Measurements from ENCODE around the gene GPX6. TPM values are rescaled to one million over a fixed set of nuclear protein-coding genes. Genes with fewer than 3 reads are reported as not detected.

GPX6 gene
- total and polyA plus RNA-seq, 10 donors, result not detected

- Histone ChIP-seq H3K9me3 (peaks cover 0 to 20% (median 2%) of the 10 kb centered on the region in 8 donors), H3K36me3 (no peaks in the 10 kb centered on the region), H3K27me3 (replicated peaks in 1 of 7) (peaks cover 0 to 85% (median 14%) of the 10 kb centered on the region in 7 donors), H3K4me3 (no peak overlapping the region), H3K27ac (no peak overlapping the region), H3K4me1 (peaks cover 0 to 18% (median 5%) of the 10 kb centered on the region in 6 donors)
- TF ChIP-seq POLR2AphosphoS5 (IDR thresholded peaks at IDR 0.05) (no peak), CTCF (IDR thresholded peaks at IDR 0.05 in 8 of 11, conservative IDR thresholded peaks at IDR 0.05 in 3 of 11) (no peak), POLR2A (IDR thresholded peaks at IDR 0.05) (no peak)
- intact Hi-C loops (cut with DNase I; ENCODE audit: low total_unique reads), result no loop called here
- no peak for DNase-seq
These were observed 30.4 kb upstream of the GPX6 start for GRCh38 chr6:28545955-28546354.

DNA sequence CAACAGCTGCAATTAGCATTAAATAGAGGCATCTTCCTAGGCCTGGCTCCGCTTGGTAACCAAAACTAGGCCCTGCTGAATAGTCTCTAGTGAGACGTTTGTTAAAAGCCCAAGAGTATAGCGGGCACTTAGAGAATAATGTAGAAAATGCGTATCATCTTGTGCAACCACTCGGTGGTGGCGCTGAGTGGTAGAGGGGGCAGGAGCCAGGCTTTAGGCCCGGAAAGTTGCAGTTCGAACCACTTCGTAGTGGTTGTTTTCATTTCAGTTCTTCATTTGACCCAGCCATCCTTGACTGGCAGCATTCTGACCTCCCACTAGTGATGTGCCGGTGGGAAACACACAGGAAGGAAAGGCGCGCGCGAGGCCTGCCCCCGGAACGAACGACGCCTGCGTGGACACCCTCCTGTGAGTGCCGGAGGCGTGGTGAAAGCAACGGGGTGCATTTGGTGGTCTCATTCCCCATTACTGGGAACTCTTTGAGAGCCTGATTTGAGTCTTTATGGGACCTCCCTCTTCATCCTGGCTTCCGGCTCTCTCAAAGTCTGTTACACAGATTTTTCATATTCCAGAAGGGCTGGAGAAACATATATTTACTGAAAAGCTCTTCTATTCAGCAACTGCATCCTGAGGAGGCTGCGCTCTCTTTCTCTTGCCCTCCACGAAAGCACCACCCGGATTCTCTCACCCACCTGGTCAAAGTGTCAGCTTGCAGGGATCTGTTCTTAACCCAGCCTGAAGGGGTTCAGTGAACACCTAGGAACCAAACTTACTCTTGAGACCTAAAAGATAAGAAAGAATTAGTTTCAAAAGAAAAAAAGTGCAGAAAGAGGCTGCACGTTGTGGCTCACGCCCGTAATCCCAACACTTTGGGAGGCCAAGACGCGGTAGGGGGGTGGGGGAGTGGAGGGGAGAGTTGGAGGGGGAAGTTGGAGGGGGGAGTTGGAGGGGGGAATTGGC, 28.3 kb upstream of the GPX6 start:
- peaks cover 0 to 92% (median 8%) of the 10 kb centered on the region in 7 donors for H3K27me3 ChIP-seq (replicated peaks in 1 of 7)
- peaks cover 0 to 18% (median 5%) of the 10 kb centered on the region in 6 donors for H3K4me1 ChIP-seq
- WGBS, 5 donors, result 6 to 14% (median 10%) methylated on average over 29 to 31 of the region's 31 CpGs
- peak overlapping the region in 4 of 8 donors; percentile 10 to 62 (median 26) for H3K4me3 ChIP-seq
- TF ChIP-seq POLR2A (IDR thresholded peaks at IDR 0.05) (no peak), POLR2AphosphoS5 (IDR thresholded peaks at IDR 0.05) (no peak), CTCF (IDR thresholded peaks at IDR 0.05 in 8 of 11, conservative IDR thresholded peaks at IDR 0.05 in 3 of 11) (no peak)
- H3K36me3 ChIP-seq, result no peaks in the 10 kb centered on the region
- H3K9me3 ChIP-seq, result peaks cover 0 to 25% (median 5%) of the 10 kb centered on the region in 8 donors
- intact Hi-C loops (cut with DNase I; ENCODE audit: low total_unique reads), result no loop called here
- peak overlapping the region in 1 of 8 donors; percentile 6 for H3K27ac ChIP-seq
- DNase-seq, result no peak

DNA sequence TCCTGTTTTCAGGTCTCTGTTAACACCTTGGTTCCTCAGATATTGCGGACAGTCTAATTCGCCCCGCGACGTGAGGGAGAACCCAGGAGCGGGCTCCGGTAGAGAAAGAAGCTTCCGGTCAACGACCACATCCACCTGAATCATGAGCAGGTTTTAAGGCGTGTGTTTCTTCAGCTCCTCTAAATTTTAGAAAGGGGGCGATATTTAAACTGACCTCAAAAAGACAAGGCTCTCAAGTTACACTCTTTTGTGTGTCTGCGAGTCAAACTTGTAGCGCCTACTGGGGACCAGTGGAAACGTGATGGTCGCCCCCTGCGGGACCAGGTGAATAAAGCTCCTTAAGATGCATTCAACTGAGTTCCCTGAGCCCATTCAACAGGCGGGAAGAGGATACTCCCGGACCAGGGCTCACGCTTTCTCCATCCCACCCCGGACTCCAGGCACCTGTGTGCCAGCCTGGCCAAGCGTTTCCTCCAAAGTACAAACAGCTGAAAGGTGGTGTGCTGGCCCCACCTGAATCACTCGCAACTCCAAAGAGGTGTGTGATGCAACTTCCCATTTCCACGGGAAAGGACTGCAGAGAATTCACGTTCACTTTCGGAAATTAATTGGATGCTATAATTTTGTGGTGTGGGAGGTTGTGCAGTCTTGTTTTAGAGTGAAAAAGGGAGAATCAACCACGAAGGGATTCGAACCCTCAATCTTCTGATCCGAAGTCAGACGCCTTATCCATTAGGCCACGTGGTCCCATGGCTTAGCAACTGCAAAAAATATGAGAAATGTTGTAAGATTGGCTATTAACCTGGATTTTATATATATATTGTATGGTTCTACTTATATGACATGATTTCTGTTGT, 27.1 kb upstream of the GPX6 start:
- Histone ChIP-seq H3K9me3 (peaks cover 0 to 23% (median 5%) of the 10 kb centered on the region in 8 donors), H3K27me3 (replicated peaks in 1 of 7) (peaks cover 0 to 99% (median 18%) of the 10 kb centered on the region in 7 donors), H3K4me1 (peaks cover 0 to 18% (median 5%) of the 10 kb centered on the region in 6 donors), H3K36me3 (no peaks in the 10 kb centered on the region), H3K4me3 (peak overlapping the region in 6 of 8 donors; percentile 13 to 62 (median 19)), H3K27ac (no peak overlapping the region)
- intact Hi-C loops (cut with DNase I; ENCODE audit: low total_unique reads), result no loop called here
- WGBS, 5 donors, result 3 to 5% (median 5%) methylated on average over 30 of the region's 30 CpGs
- DNase-seq, result no peak
- no peak for TF ChIP-seq POLR2A (IDR thresholded peaks at IDR 0.05)
- no peak for TF ChIP-seq POLR2AphosphoS5 (IDR thresholded peaks at IDR 0.05)
- peak in 3 of 11 experiments; percentile 20 to 35 (median 25) for TF ChIP-seq CTCF (IDR thresholded peaks at IDR 0.05 in 8 of 11, conservative IDR thresholded peaks at IDR 0.05 in 3 of 11)

All from spleen (tissue), 11 donors.